Skin of body (tissue), 3 donors: ENCODE measurements around the gene MAX. TPM values are rescaled to one million over a fixed set of nuclear protein-coding genes. Genes with fewer than 3 reads are reported as not detected.
A peak's percentile ranks its signal among the peaks of the same experiment; 100 is the strongest.
"Not testable (repeated sequence)": the region's sequence is repeated elsewhere in the genome, so short reads cannot be mapped to it uniquely, and the experiment has no call there.

Experiments
- DNase-seq: peaks from one replicate; lab custom pipeline; 2025; lab: John Stamatoyannopoulos, UW
- small RNA-seq: library from RNA; depleted of rRNA; stranded (forward); fragments of <200 nt; gene quantifications from one replicate; pipeline ENCODE3, GENCODE V24; 2014; ENCODE audit warnings: low replicate concordance
- total RNA-seq: library from RNA; depleted of rRNA; stranded (reverse); fragments of >200 nt; gene quantifications from one replicate; pipeline ENCODE4 v1.2.3, GENCODE V29; 2014

Gene MAX
- total RNA-seq, 1 donor from 2014 or later, result 42.6 TPM

GRCh38 chr14:65038966-65039365 is 63.4 kb downstream of the MAX start:
- DNase-seq, result no peak

GRCh38 chr14:65035049-65035448 is 67.3 kb downstream of the MAX start:
- DNase-seq, result no peak

GRCh38 chr14:65034021-65034420 is 68.3 kb downstream of the MAX start:
- DNase-seq, result no peak

GRCh38 chr14:65033181-65033580 is 69.1 kb downstream of the MAX start:
- DNase-seq, result no peak

GRCh38 chr14:65032319-65032718 is 70.0 kb downstream of the MAX start:
- no peak for DNase-seq

GRCh38 chr14:65031321-65031720 is 71.0 kb downstream of the MAX start:
- not testable (repeated sequence) for DNase-seq

GRCh38 chr14:65028937-65029336 is 73.4 kb downstream of the MAX start:
- no peak for DNase-seq

GRCh38 chr14:65027127-65027799 is 75.1 kb downstream of the MAX start:
- DNase-seq, result no peak

- DNase-seq, result no peak
Measured at GRCh38 chr14:65026526-65026925, 75.8 kb downstream of the MAX start.

GRCh38 chr14:65025818-65026217 is 76.5 kb downstream of the MAX start:
- DNase-seq, result no peak

Small RNA genes within 50 kb of the gene (small RNA-seq; reads per million reads assigned to genes)
- gene MIR4706 (0.12 reads per million), gene RNU2-14P (1.1 reads per million, percentile 80 among the genes with 10 or more reads in this experiment)

Other genes starting within 250 kb of the MAX start
- 32.7 TPM for gene SPTB, start 222.6 kb downstream of the MAX start, total RNA-seq
- gene CHURC1, start 188.1 kb downstream of the MAX start, total RNA-seq, result 42.1 TPM
- gene GPX2, start 159.8 kb downstream of the MAX start, total RNA-seq, result 0.20 TPM
- gene RAB15, start 130.2 kb downstream of the MAX start, total RNA-seq, result 3.4 TPM
- gene FNTB, start 115.6 kb downstream of the MAX start, total RNA-seq, result 16.5 TPM